ENCODE data around the gene THAP12.
"Not testable (repeated sequence)": the region's sequence is repeated elsewhere in the genome, so short reads cannot be mapped to it uniquely, and the experiment has no call there.

THAP12 gene

GRCh38 chr11:76325185-76325584 lies 55.7 kb downstream of the THAP12 start:
- H3K9me3 Mint-ChIP-seq: no peaks in the 10 kb centered on the region
- no peaks in the 10 kb centered on the region for H3K36me3 Mint-ChIP-seq (ENCODE audit: low read depth)
- peaks cover 27% of the 10 kb centered on the region for H3K27me3 Mint-ChIP-seq
- H3K4me3 Mint-ChIP-seq: no peak overlapping the region
- H3K27ac Mint-ChIP-seq: no peak overlapping the region
- H3K4me1 Mint-ChIP-seq (ENCODE audit: low read depth): peaks cover 10% of the 10 kb centered on the region

- no peak overlapping the region for H3K27ac Mint-ChIP-seq
- no peak overlapping the region for H3K4me3 Mint-ChIP-seq
Measured at GRCh38 chr11:76323804-76324203, 57.1 kb downstream of the THAP12 start.

GRCh38 chr11:76323375-76323774 lies 57.6 kb downstream of the THAP12 start:
- not testable (repeated sequence) for H3K4me1 Mint-ChIP-seq (ENCODE audit: low read depth); H3K4me3 Mint-ChIP-seq; H3K27ac Mint-ChIP-seq; H3K36me3 Mint-ChIP-seq (ENCODE audit: low read depth); H3K9me3 Mint-ChIP-seq
- peaks cover 35% of the 10 kb centered on the region for H3K27me3 Mint-ChIP-seq

More at GRCh38 chr11:76323804-76324203, 57.1 kb downstream of the THAP12 start:
- Mint-ChIP-seq H3K36me3 (ENCODE audit: low read depth) (no peaks in the 10 kb centered on the region), H3K4me1 (ENCODE audit: low read depth) (peaks cover 10% of the 10 kb centered on the region), H3K9me3 (no peaks in the 10 kb centered on the region), H3K27me3 (peaks cover 35% of the 10 kb centered on the region)

GRCh38 chr11:76322942-76323341 lies 58.0 kb downstream of the THAP12 start:
- Mint-ChIP-seq H3K27me3 (peaks cover 35% of the 10 kb centered on the region), H3K4me1 (ENCODE audit: low read depth) (peaks cover 10% of the 10 kb centered on the region), H3K36me3 (ENCODE audit: low read depth) (no peaks in the 10 kb centered on the region), H3K27ac (no peak overlapping the region), H3K9me3 (no peaks in the 10 kb centered on the region), H3K4me3 (no peak overlapping the region)

- Mint-ChIP-seq H3K9me3 (no peaks in the 10 kb centered on the region), H3K36me3 (ENCODE audit: low read depth) (no peaks in the 10 kb centered on the region), H3K27ac (no peak overlapping the region), H3K27me3 (peaks cover 35% of the 10 kb centered on the region), H3K4me3 (no peak overlapping the region), H3K4me1 (ENCODE audit: low read depth) (peaks cover 10% of the 10 kb centered on the region)
Measured at GRCh38 chr11:76322540-76322939, 58.4 kb downstream of the THAP12 start.

GRCh38 chr11:76321820-76322524 lies 59.0 kb downstream of the THAP12 start:
- H3K4me3 Mint-ChIP-seq: no peak overlapping the region
- peaks cover 35% of the 10 kb centered on the region for H3K27me3 Mint-ChIP-seq
- no peaks in the 10 kb centered on the region for H3K9me3 Mint-ChIP-seq
- H3K27ac Mint-ChIP-seq: no peak overlapping the region
- H3K4me1 Mint-ChIP-seq (ENCODE audit: low read depth): peaks cover 10% of the 10 kb centered on the region
- H3K36me3 Mint-ChIP-seq (ENCODE audit: low read depth): no peaks in the 10 kb centered on the region

GRCh38 chr11:76321340-76321739 lies 59.6 kb downstream of the THAP12 start:
- no peak overlapping the region for H3K4me3 Mint-ChIP-seq

GRCh38 chr11:76320929-76321328 lies 60.0 kb downstream of the THAP12 start:
- Mint-ChIP-seq H3K4me1 (ENCODE audit: low read depth) (peaks cover 10% of the 10 kb centered on the region), H3K9me3 (no peaks in the 10 kb centered on the region), H3K27me3 (peaks cover 35% of the 10 kb centered on the region), H3K27ac (no peak overlapping the region), H3K36me3 (ENCODE audit: low read depth) (no peaks in the 10 kb centered on the region), H3K4me3 (no peak overlapping the region)

More at GRCh38 chr11:76321340-76321739, 59.6 kb downstream of the THAP12 start:
- no peaks in the 10 kb centered on the region for H3K9me3 Mint-ChIP-seq
- H3K27me3 Mint-ChIP-seq: peaks cover 35% of the 10 kb centered on the region
- H3K27ac Mint-ChIP-seq: no peak overlapping the region
- H3K4me1 Mint-ChIP-seq (ENCODE audit: low read depth): peaks cover 10% of the 10 kb centered on the region
- H3K36me3 Mint-ChIP-seq (ENCODE audit: low read depth): no peaks in the 10 kb centered on the region

GRCh38 chr11:76319798-76320197 lies 61.1 kb downstream of the THAP12 start:
- not testable (repeated sequence) for H3K4me1 Mint-ChIP-seq (ENCODE audit: low read depth); H3K36me3 Mint-ChIP-seq (ENCODE audit: low read depth); H3K4me3 Mint-ChIP-seq; H3K9me3 Mint-ChIP-seq; H3K27ac Mint-ChIP-seq
- H3K27me3 Mint-ChIP-seq: peaks cover 35% of the 10 kb centered on the region

GRCh38 chr11:76318744-76319384 lies 62.1 kb downstream of the THAP12 start:
- peaks cover 35% of the 10 kb centered on the region for H3K27me3 Mint-ChIP-seq
- H3K36me3 Mint-ChIP-seq (ENCODE audit: low read depth): no peaks in the 10 kb centered on the region
- peaks cover 10% of the 10 kb centered on the region for H3K4me1 Mint-ChIP-seq (ENCODE audit: low read depth)
- no peaks in the 10 kb centered on the region for H3K9me3 Mint-ChIP-seq
- no peak overlapping the region for H3K27ac Mint-ChIP-seq
- no peak overlapping the region for H3K4me3 Mint-ChIP-seq

- Mint-ChIP-seq H3K36me3 (ENCODE audit: low read depth) (no peaks in the 10 kb centered on the region), H3K27me3 (peaks cover 23% of the 10 kb centered on the region), H3K9me3 (no peaks in the 10 kb centered on the region), H3K4me1 (ENCODE audit: low read depth) (no peaks in the 10 kb centered on the region), H3K27ac (no peak overlapping the region), H3K4me3 (no peak overlapping the region)
Measured at GRCh38 chr11:76317296-76317695, 63.6 kb downstream of the THAP12 start.

GRCh38 chr11:76316726-76317125 lies 64.2 kb downstream of the THAP12 start:
- no peaks in the 10 kb centered on the region for H3K9me3 Mint-ChIP-seq
- no peaks in the 10 kb centered on the region for H3K36me3 Mint-ChIP-seq (ENCODE audit: low read depth)
- no peak overlapping the region for H3K4me3 Mint-ChIP-seq
- H3K27ac Mint-ChIP-seq: no peak overlapping the region
- no peaks in the 10 kb centered on the region for H3K4me1 Mint-ChIP-seq (ENCODE audit: low read depth)
- H3K27me3 Mint-ChIP-seq: peaks cover 23% of the 10 kb centered on the region

GRCh38 chr11:76315182-76315853 lies 65.6 kb downstream of the THAP12 start:
- Mint-ChIP-seq H3K36me3 (ENCODE audit: low read depth) (no peaks in the 10 kb centered on the region), H3K27ac (no peak overlapping the region), H3K4me3 (no peak overlapping the region), H3K4me1 (ENCODE audit: low read depth) (no peaks in the 10 kb centered on the region), H3K9me3 (no peaks in the 10 kb centered on the region), H3K27me3 (peaks cover 9% of the 10 kb centered on the region)

GRCh38 chr11:76314741-76315090 lies 66.2 kb downstream of the THAP12 start:
- no peak overlapping the region for H3K4me3 Mint-ChIP-seq
- H3K9me3 Mint-ChIP-seq: no peaks in the 10 kb centered on the region

GRCh38 chr11:76313913-76314740 lies 66.8 kb downstream of the THAP12 start:
- Mint-ChIP-seq H3K9me3 (no peaks in the 10 kb centered on the region), H3K27ac (no peak overlapping the region), H3K4me3 (no peak overlapping the region), H3K27me3 (peaks cover 3% of the 10 kb centered on the region), H3K36me3 (ENCODE audit: low read depth) (no peaks in the 10 kb centered on the region), H3K4me1 (ENCODE audit: low read depth) (no peaks in the 10 kb centered on the region)

More at GRCh38 chr11:76314741-76315090, 66.2 kb downstream of the THAP12 start:
- Mint-ChIP-seq H3K36me3 (ENCODE audit: low read depth) (no peaks in the 10 kb centered on the region), H3K4me1 (ENCODE audit: low read depth) (no peaks in the 10 kb centered on the region), H3K27ac (no peak overlapping the region), H3K27me3 (peaks cover 4% of the 10 kb centered on the region)
